Gastrocnemius medialis (tissue), 4 donors: ENCODE data around the gene NPEPL1. TPM values are rescaled to one million over a fixed set of nuclear protein-coding genes. Genes with fewer than 3 reads are reported as not detected.
"Not testable (repeated sequence)": the region's sequence is repeated elsewhere in the genome, so short reads cannot be mapped to it uniquely, and the experiment has no call there.

Experiments
- ATAC-seq, 2 donors: fragments of 150-250 bp; one replicate each; pipeline ENCODE4 v1.9.1; 2016
- DNase-seq, 2 donors: peaks; one replicate each; pipeline ENCODE4 v3.0.0-alpha.2; 2019
- H3K27ac ChIP-seq, 4 donors: fragments of 200-600 bp; sonication (generic); 1 replicate in 1 of 4; 2 replicates in 3 of 4; pipeline ENCODE4 v1.5.1; 2016 to 2018; ENCODE audit warnings: mild to moderate bottlenecking in 2 of 4, moderate library complexity in 1 of 4
- H3K27me3 ChIP-seq, 3 donors: fragments of 200-600 bp; sonication (generic) in 2 of 3; 1 replicate in 1 of 3; 2 replicates in 2 of 3; pipeline versions ENCODE4 v1.5.1 to v1.6.0; 2016 to 2019; ENCODE audit warnings: mild to moderate bottlenecking in 1 of 3, moderate library complexity in 1 of 3
- H3K36me3 ChIP-seq, 2 donors: fragments of 200-600 bp; sonication (generic) in 1 of 2; one replicate each; pipeline ENCODE4 v1.5.1; 2017 to 2018
- H3K4me1 ChIP-seq, 2 donors: fragments of 200-600 bp; sonication (generic) in 1 of 2; one replicate each; pipeline ENCODE4 v1.5.1; 2016 to 2017; ENCODE audit warnings: mild to moderate bottlenecking in 2 of 2
- H3K4me3 ChIP-seq, 4 donors: fragments of 200-600 bp; sonication (generic) in 3 of 4; 1 replicate in 1 of 4; 2 replicates in 3 of 4; pipeline ENCODE4 v1.5.1; 2016 to 2019; ENCODE audit warnings: mild to moderate bottlenecking in 2 of 4
- H3K9me3 ChIP-seq, 3 donors: fragments of 200-600 bp; sonication (generic) in 2 of 3; 1 replicate in 1 of 3; 2 replicates in 2 of 3; pipeline ENCODE4 v1.5.1; 2016 to 2019
- CTCF ChIP-seq, 5 experiments: fragments of 450-650 bp in 3 of 5; fragments of 200-600 bp in 2 of 5; sonication (generic) in 2 of 5; IDR thresholded peaks in 4 of 5; conservative IDR thresholded peaks in 1 of 5; 1 replicate in 4 of 5; 2 replicates in 1 of 5; pipeline ENCODE4 v1.5.1; 2016 to 2019; ENCODE audit warnings: antibody characterized with exemption in 5 of 5, mild to moderate bottlenecking in 3 of 5, moderate library complexity in 3 of 5
- POLR2A ChIP-seq, 2 donors: fragments of 450-650 bp; IDR thresholded peaks; one replicate each; pipeline ENCODE4 v1.6.1; 2017; ENCODE audit warnings: antibody characterized with exemption in 2 of 2, mild to moderate bottlenecking in 2 of 2, moderate library complexity in 2 of 2
- in situ Hi-C, 4 donors: fragments of 200-750 bp; cut with MboI; loops; one replicate each; pipeline versions ENCODE4 v1.15.0 to v1.8.0; 2017; ENCODE audit warnings: low sequenced_read_pairs in 4 of 4
- intact Hi-C: fragments of 100-400 bp; cut with DNase I; formaldehyde crosslinking; loops from one replicate; pipeline ENCODE4 v1.15.1; 2023; ENCODE audit warnings: low total_unique reads
- total RNA-seq, 4 donors: library from RNA; depleted of rRNA; stranded (reverse); fragments of >200 nt; gene quantifications; one replicate each; pipeline versions ENCODE4 v1.1.0 to v1.2.3, GENCODE V29; 2016

NPEPL1 gene
- total RNA-seq, 4 donors from 2014 or later = 18.1 to 51.5 (median 34.3) TPM

- intact Hi-C loops (no loop called here), in situ Hi-C loops (no loop called here)
- no peak for DNase-seq
- Histone ChIP-seq H3K4me3 (no peak overlapping the region), H3K9me3 (no peaks in the 10 kb centered on the region), H3K4me1 (no peaks in the 10 kb centered on the region), H3K27ac (no peak overlapping the region), H3K36me3 (no peaks in the 10 kb centered on the region), H3K27me3 (peaks cover 5 to 8% (median 5%) of the 10 kb centered on the region in 3 donors)
- TF ChIP-seq CTCF (IDR thresholded peaks at IDR 0.05 in 4 of 5, conservative IDR thresholded peaks at IDR 0.05 in 1 of 5) (no peak), POLR2A (IDR thresholded peaks at IDR 0.05) (no peak)
- ATAC-seq = no peak
Measured at GRCh38 chr20:58748618-58749017, 56.0 kb downstream of the NPEPL1 start.

- Histone ChIP-seq H3K4me3 (no peak overlapping the region), H3K27ac (no peak overlapping the region), H3K36me3 (no peaks in the 10 kb centered on the region), H3K4me1 (no peaks in the 10 kb centered on the region), H3K27me3 (peaks cover 5 to 8% (median 5%) of the 10 kb centered on the region in 3 donors), H3K9me3 (no peaks in the 10 kb centered on the region)
- in situ Hi-C loops (no loop called here), intact Hi-C loops (no loop called here)
- ATAC-seq (no peak), DNase-seq (no peak)
- TF ChIP-seq CTCF (IDR thresholded peaks at IDR 0.05 in 4 of 5, conservative IDR thresholded peaks at IDR 0.05 in 1 of 5) (no peak), POLR2A (IDR thresholded peaks at IDR 0.05) (no peak)
Measured at GRCh38 chr20:58749098-58749769, 56.6 kb downstream of the NPEPL1 start.

GRCh38 chr20:58749979-58750378 is 57.4 kb downstream of the NPEPL1 start:
- Histone ChIP-seq H3K4me1 (no peaks in the 10 kb centered on the region), H3K36me3 (no peaks in the 10 kb centered on the region), H3K27me3 (peaks cover 5 to 8% (median 5%) of the 10 kb centered on the region in 3 donors), H3K4me3 (no peak overlapping the region), H3K9me3 (no peaks in the 10 kb centered on the region), H3K27ac (no peak overlapping the region)
- ATAC-seq (no peak), DNase-seq (no peak)
- intact Hi-C loops = no loop called here
- TF ChIP-seq POLR2A (IDR thresholded peaks at IDR 0.05) (no peak), CTCF (IDR thresholded peaks at IDR 0.05 in 4 of 5, conservative IDR thresholded peaks at IDR 0.05 in 1 of 5) (no peak)
- in situ Hi-C loops = no loop called here

- H3K4me1 ChIP-seq, ATAC-seq, H3K36me3 ChIP-seq, H3K9me3 ChIP-seq, H3K4me3 ChIP-seq, intact Hi-C loops, H3K27me3 ChIP-seq, in situ Hi-C loops, H3K27ac ChIP-seq, DNase-seq: not testable (repeated sequence)
Measured at GRCh38 chr20:58750706-58751105, 58.1 kb downstream of the NPEPL1 start.

GRCh38 chr20:58751979-58752378 is 59.4 kb downstream of the NPEPL1 start:
- intact Hi-C loops (no loop called here), in situ Hi-C loops (no loop called here)
- DNase-seq (no peak), ATAC-seq (no peak)
- H3K4me3 ChIP-seq = no peak overlapping the region
- no peaks in the 10 kb centered on the region for H3K36me3 ChIP-seq
- peaks cover 0 to 2% (median under 1%) of the 10 kb centered on the region in 3 donors for H3K27me3 ChIP-seq
- H3K9me3 ChIP-seq = no peaks in the 10 kb centered on the region
- no peaks in the 10 kb centered on the region for H3K4me1 ChIP-seq
- TF ChIP-seq CTCF (IDR thresholded peaks at IDR 0.05 in 4 of 5, conservative IDR thresholded peaks at IDR 0.05 in 1 of 5) (no peak), POLR2A (IDR thresholded peaks at IDR 0.05) (no peak)
- H3K27ac ChIP-seq = no peak overlapping the region
